HepG2 (cell line): ENCODE data around the gene C6orf136. TPM values are rescaled to one million over a fixed set of nuclear protein-coding genes. Genes with fewer than 3 reads are reported as not detected.

Experiments
- BHLHE40 ChIP-seq: IDR thresholded peaks from 2 replicates; pipeline ENCODE4 v1.6.1; 2011; ENCODE audit warnings: low read length, improper control_type of control experiment
- DDIT3 ChIP-seq: sonication (generic); formaldehyde crosslinking; IDR thresholded peaks from 2 replicates; pipeline ENCODE4 v1.4.0; 2020; ENCODE audit warnings: mild to moderate bottlenecking, missing genetic modification reagents
- HOXA9 ChIP-seq: sonication (generic); formaldehyde crosslinking; IDR thresholded peaks from 2 replicates; pipeline ENCODE4 v1.8.1; 2022; ENCODE audit warnings: missing genetic modification reagents, mild to moderate bottlenecking, moderate library complexity, borderline replicate concordance
- KLF13 ChIP-seq: sonication (generic); formaldehyde crosslinking; IDR thresholded peaks from 2 replicates; pipeline ENCODE4 v1.4.0; 2020; ENCODE audit warnings: mild to moderate bottlenecking, missing genetic modification reagents
- NCOA1 ChIP-seq: sonication (generic); formaldehyde crosslinking; IDR thresholded peaks from 2 replicates; pipeline ENCODE4 v1.9.0; 2021; ENCODE audit warnings: missing genetic modification reagents
- NR3C1 ChIP-seq: sonication (generic); formaldehyde crosslinking; IDR thresholded peaks from 2 replicates; pipeline ENCODE4 v1.4.0; 2020; ENCODE audit warnings: missing genetic modification reagents
- REPIN1 ChIP-seq: sonication (generic); formaldehyde crosslinking; IDR thresholded peaks from 2 replicates; pipeline ENCODE4 v1.8.0; 2022; ENCODE audit warnings: missing genetic modification reagents, low read depth, mild to moderate bottlenecking, borderline replicate concordance
- RFXAP ChIP-seq: sonication (generic); formaldehyde crosslinking; IDR thresholded peaks from 2 replicates; pipeline ENCODE4 v1.4.0; 2020; ENCODE audit warnings: missing genetic modification reagents, borderline replicate concordance
- SIN3A ChIP-seq: IDR thresholded peaks from 2 replicates; pipeline ENCODE4 v1.6.1; 2011; ENCODE audit warnings: low read depth, mild to moderate bottlenecking, control low read depth, low read length, borderline replicate concordance
- SMAD3 ChIP-seq: sonication (generic); formaldehyde crosslinking; IDR thresholded peaks from 2 replicates; pipeline ENCODE4 v1.4.0; 2020; ENCODE audit warnings: missing genetic modification reagents
- SP140L ChIP-seq: sonication (generic); formaldehyde crosslinking; IDR thresholded peaks from 2 replicates; pipeline ENCODE4 v1.4.0; 2020; ENCODE audit warnings: missing genetic modification reagents, borderline replicate concordance
- STAG1 ChIP-seq: sonication (generic); formaldehyde crosslinking; IDR thresholded peaks from 2 replicates; pipeline ENCODE4 v1.4.0; 2020; ENCODE audit warnings: missing genetic modification reagents
- TAF15 ChIP-seq: fragments of 200-400 bp; formaldehyde crosslinking; IDR thresholded peaks from one replicate; pipeline ENCODE4 v1.6.1; 2018; ENCODE audit warnings: mild to moderate bottlenecking, low read depth, low read length; ENCODE audit not compliant: poor library complexity, severe bottlenecking
- ZFP36L1 ChIP-seq: sonication (generic); formaldehyde crosslinking; IDR thresholded peaks from 2 replicates; pipeline ENCODE4 v1.8.0; 2022; ENCODE audit warnings: mild to moderate bottlenecking, missing genetic modification reagents, moderate library complexity
- ZNF225 ChIP-seq: sonication (generic); formaldehyde crosslinking; IDR thresholded peaks from 2 replicates; pipeline ENCODE4 v1.4.0; 2020; ENCODE audit warnings: mild to moderate bottlenecking, missing genetic modification reagents
- ZNF747 ChIP-seq: sonication (generic); formaldehyde crosslinking; IDR thresholded peaks from 2 replicates; pipeline ENCODE4 v1.8.1; 2023; ENCODE audit warnings: missing genetic modification reagents, mild to moderate bottlenecking, borderline replicate concordance
- ZNF883 ChIP-seq: sonication (generic); formaldehyde crosslinking; IDR thresholded peaks from 2 replicates; pipeline ENCODE4 v1.5.1; 2020; ENCODE audit warnings: mild to moderate bottlenecking, missing genetic modification reagents; ENCODE audit errors: not compliant biosample characterization
- polyA plus RNA-seq, 8 experiments: library from polyadenylated mRNA; depleted of rRNA in 3 of 8; stranded (reverse) in 7 of 8; unstranded in 1 of 8; fragments of >200 nt; fragmentation: Illumina TruSeq in 4 of 8; extraction: Trizol in 4 of 8; gene quantifications; 2 replicates each; pipeline versions ENCODE4 v1.2.1 to v1.2.3, GENCODE V29; 2011 to 2016; ENCODE audit warnings: low read depth in 4 of 8, missing spikeins in 1 of 8, mixed read lengths in 1 of 8; ENCODE audit not compliant: insufficient read depth in 1 of 8
- total RNA-seq, 5 experiments: library from RNA; depleted of rRNA; stranded (reverse); fragments of >200 nt; fragmentation: Illumina TruSeq; extraction: Trizol; gene quantifications; 2 replicates each; pipeline ENCODE4 v1.2.3, GENCODE V29; 2016; ENCODE audit warnings: low read depth in 1 of 5
- TF ChIP-seq, protein P1 (sequence below): sonication (generic); formaldehyde crosslinking; IDR thresholded peaks from 2 replicates; pipeline ENCODE4 v1.4.0; 2020; ENCODE audit warnings: missing genetic modification reagents
- TF ChIP-seq, protein P2 (sequence below): sonication (generic); formaldehyde crosslinking; IDR thresholded peaks from 2 replicates; pipeline ENCODE4 v1.4.0; 2020; ENCODE audit warnings: missing genetic modification reagents, mild to moderate bottlenecking, borderline replicate concordance
- TF ChIP-seq, protein P3 (sequence below): sonication (generic); formaldehyde crosslinking; IDR thresholded peaks from 2 replicates; pipeline ENCODE4 v1.4.0; 2020; ENCODE audit warnings: missing genetic modification reagents
- TF ChIP-seq, protein P4 (sequence below): sonication (generic); formaldehyde crosslinking; IDR thresholded peaks from 2 replicates; pipeline ENCODE4 v1.4.0; 2020; ENCODE audit warnings: missing genetic modification reagents, low read depth, mild to moderate bottlenecking, borderline replicate concordance

Gene C6orf136
- total and polyA plus RNA-seq, 2 of the 13 experiments (the other 11 are each of a cell fraction or from before 2014, with no cell fraction given) = 12.0 to 26.2 TPM

GRCh38 chr6:30626484-30627366 is 20.2 kb upstream of the C6orf136 start, which contains the start of gene ATAT1 (continued):
- TF ChIP-seq, protein P1, sequence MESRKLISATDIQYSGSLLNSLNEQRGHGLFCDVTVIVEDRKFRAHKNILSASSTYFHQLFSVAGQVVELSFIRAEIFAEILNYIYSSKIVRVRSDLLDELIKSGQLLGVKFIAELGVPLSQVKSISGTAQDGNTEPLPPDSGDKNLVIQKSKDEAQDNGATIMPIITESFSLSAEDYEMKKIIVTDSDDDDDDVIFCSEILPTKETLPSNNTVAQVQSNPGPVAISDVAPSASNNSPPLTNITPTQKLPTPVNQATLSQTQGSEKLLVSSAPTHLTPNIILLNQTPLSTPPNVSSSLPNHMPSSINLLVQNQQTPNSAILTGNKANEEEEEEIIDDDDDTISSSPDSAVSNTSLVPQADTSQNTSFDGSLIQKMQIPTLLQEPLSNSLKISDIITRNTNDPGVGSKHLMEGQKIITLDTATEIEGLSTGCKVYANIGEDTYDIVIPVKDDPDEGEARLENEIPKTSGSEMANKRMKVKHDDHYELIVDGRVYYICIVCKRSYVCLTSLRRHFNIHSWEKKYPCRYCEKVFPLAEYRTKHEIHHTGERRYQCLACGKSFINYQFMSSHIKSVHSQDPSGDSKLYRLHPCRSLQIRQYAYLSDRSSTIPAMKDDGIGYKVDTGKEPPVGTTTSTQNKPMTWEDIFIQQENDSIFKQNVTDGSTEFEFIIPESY (CRISPR knock-in tag) = no peak
- TF ChIP-seq ZFP36L1 = peak; percentile 66; the same call in 1 of the 2 replicates
- TF ChIP-seq DDIT3 = no peak
- peak; percentile 97 for TF ChIP-seq ZNF747 (CRISPR knock-in tag)
- peak; percentile 74; the same call in 1 of the 2 replicates for TF ChIP-seq RFXAP
- TF ChIP-seq BHLHE40 = no peak
- peak; percentile 90 for TF ChIP-seq ZNF883 (CRISPR knock-in tag)
- TF ChIP-seq HOXA9 = no peak
- 0 out of 2 replicates have a peak, but pooled peaks have one; percentile 87 for TF ChIP-seq NCOA1 (CRISPR knock-in tag)
- TF ChIP-seq REPIN1 (CRISPR knock-in tag) = peak; percentile 81
- no peak for TF ChIP-seq SMAD3 (CRISPR knock-in tag)
- peak; percentile 59 for TF ChIP-seq STAG1 (CRISPR knock-in tag)
- TF ChIP-seq ZNF225 (CRISPR knock-in tag) = peak; percentile 91
- TF ChIP-seq, protein P2, sequence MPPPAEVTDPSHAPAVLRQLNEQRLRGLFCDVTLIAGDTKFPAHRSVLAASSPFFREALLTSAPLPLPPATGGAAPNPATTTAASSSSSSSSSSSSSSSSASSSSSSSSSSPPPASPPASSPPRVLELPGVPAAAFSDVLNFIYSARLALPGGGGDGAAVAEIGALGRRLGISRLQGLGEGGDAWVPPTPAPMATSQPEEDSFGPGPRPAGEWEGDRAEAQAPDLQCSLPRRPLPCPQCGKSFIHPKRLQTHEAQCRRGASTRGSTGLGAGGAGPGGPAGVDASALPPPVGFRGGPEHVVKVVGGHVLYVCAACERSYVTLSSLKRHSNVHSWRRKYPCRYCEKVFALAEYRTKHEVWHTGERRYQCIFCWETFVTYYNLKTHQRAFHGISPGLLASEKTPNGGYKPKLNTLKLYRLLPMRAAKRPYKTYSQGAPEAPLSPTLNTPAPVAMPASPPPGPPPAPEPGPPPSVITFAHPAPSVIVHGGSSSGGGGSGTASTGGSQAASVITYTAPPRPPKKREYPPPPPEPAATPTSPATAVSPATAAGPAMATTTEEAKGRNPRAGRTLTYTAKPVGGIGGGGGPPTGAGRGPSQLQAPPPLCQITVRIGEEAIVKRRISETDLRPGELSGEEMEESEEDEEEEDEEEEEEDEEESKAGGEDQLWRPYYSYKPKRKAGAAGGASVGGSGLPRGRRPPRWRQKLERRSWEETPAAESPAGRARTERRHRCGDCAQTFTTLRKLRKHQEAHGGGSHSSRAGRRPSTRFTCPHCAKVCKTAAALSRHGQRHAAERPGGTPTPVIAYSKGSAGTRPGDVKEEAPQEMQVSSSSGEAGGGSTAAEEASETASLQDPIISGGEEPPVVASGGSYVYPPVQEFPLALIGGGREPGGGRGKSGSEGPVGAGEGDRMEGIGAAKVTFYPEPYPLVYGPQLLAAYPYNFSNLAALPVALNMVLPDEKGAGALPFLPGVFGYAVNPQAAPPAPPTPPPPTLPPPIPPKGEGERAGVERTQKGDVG = peak; percentile 94; the same call in 1 of the 2 replicates
- peak; percentile 88; the same call in 1 of the 2 replicates for TF ChIP-seq KLF13 (CRISPR knock-in tag)
- no peak for TF ChIP-seq TAF15
- TF ChIP-seq, protein P3, sequence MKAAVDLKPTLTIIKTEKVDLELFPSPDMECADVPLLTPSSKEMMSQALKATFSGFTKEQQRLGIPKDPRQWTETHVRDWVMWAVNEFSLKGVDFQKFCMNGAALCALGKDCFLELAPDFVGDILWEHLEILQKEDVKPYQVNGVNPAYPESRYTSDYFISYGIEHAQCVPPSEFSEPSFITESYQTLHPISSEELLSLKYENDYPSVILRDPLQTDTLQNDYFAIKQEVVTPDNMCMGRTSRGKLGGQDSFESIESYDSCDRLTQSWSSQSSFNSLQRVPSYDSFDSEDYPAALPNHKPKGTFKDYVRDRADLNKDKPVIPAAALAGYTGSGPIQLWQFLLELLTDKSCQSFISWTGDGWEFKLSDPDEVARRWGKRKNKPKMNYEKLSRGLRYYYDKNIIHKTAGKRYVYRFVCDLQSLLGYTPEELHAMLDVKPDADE = no peak
- TF ChIP-seq NR3C1 (CRISPR knock-in tag) = no peak
- peak; percentile 87 for TF ChIP-seq SIN3A
- TF ChIP-seq, protein P4, sequence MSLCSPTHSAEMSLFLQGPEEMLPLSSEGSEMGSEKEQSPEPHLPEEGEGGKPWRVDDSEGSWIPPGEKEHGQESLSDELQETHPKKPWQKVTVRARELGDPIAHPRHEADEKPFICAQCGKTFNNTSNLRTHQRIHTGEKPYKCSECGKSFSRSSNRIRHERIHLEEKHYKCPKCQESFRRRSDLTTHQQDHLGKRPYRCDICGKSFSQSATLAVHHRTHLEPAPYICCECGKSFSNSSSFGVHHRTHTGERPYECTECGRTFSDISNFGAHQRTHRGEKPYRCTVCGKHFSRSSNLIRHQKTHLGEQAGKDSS = peak; percentile 92; the same call in 1 of the 2 replicates
- no peak for TF ChIP-seq SP140L (CRISPR knock-in tag)
